HG02763 (cell line): ENCODE data around the gene SLC2A10.

ENCODE experiments used
- ATAC-seq: cut with Tn5 transposase; IDR thresholded peaks from one replicate; pipeline ENCODE4 v1.9.1; 2021; ENCODE audit warnings: mild to moderate bottlenecking, moderate library complexity; ENCODE audit not compliant: unreplicated experiment

Gene SLC2A10

GRCh38 chr20:46701986-46702385, 7.5 kb upstream of the SLC2A10 start:
- no peak for ATAC-seq

DNA sequence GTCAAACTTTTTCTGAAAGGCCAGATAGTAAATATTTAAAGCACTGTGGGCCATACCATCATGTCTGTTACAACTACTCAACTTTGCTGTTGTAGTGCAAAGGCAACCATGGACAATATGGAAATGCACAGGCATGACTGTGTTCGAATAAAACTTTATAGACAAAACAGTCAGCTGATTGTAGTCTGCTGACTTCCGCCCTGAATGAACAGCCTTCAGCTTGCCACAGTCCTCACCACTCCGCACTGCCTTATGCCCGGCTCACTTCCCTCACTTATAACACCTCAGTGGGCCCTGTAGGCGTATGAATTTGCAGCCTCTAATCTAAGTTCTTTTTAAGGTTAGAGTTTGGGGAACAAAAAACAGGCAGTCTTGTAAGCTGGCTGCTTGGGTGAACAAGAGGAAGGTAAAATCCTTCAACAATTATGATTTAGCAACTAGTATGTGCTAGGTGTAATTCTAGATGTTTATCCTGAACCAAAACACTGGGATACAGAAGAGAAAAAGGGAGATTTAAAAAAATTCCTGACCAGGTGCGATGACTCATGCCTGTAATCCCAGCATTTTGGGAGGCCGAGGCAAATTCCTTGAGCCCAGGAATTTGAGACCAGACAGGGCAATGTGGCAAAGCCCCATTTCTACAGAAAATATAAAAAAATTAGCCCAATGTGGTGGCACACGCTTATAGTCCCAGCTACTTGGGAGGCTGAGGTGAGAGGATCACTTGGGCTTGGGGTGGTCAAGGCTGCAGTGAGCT, 6.8 kb upstream of the SLC2A10 start:
- ATAC-seq: no peak

- ATAC-seq: no peak
Measured at GRCh38 chr20:46703435-46703834, 6.0 kb upstream of the SLC2A10 start.

DNA sequence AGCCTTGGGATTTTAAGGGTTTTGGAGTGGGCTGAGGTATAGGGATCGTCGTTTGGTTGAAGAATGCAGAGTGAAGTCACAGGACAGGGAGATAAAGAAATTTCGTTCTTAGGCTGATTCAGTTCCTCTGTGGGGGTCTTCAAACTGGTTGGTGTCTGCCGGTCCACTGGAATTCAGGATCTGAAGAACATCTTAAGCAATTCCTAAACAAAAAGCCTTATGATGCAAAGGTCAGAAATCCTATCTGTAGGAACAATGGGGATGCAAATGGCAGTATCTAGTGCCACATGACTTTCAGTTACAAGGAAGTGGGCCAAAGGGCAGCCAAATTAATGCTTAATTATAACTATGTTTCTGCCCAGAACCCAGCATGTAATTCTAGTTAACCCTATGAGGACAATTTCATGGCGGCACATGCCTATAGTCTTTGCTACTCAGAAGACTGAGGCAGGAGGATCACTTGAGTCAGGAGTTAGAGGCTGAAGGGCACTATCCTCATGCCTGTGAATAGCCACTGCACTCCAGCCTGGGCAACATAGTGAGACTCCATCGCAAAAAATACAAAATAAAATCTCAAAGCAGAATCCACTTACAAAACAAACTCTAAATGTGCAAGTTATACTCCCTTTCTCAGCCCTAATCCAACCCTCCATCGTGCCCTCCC, 4.6 kb upstream of the SLC2A10 start:
- ATAC-seq: no peak

DNA sequence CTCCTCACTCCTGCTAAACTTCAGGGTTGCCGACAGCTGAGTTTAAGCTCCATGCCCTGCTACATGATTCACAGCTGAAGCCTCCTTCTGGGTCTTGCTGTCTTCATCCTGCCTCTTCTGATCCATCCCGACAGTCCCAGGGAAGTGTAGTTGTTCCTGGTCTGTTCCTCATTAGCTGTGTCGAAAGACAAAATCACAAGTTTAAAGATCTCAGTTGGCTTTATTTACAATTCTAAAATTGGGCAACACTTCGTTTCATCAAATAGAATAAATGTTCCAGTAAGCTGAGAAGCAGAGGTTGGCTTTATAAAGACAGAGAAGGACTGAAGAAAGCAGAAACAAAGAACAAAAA, 4.1 kb upstream of the SLC2A10 start:
- ATAC-seq: no peak

GRCh38 chr20:46706242-46706641, 3.2 kb upstream of the SLC2A10 start:
- ATAC-seq: no peak

DNA sequence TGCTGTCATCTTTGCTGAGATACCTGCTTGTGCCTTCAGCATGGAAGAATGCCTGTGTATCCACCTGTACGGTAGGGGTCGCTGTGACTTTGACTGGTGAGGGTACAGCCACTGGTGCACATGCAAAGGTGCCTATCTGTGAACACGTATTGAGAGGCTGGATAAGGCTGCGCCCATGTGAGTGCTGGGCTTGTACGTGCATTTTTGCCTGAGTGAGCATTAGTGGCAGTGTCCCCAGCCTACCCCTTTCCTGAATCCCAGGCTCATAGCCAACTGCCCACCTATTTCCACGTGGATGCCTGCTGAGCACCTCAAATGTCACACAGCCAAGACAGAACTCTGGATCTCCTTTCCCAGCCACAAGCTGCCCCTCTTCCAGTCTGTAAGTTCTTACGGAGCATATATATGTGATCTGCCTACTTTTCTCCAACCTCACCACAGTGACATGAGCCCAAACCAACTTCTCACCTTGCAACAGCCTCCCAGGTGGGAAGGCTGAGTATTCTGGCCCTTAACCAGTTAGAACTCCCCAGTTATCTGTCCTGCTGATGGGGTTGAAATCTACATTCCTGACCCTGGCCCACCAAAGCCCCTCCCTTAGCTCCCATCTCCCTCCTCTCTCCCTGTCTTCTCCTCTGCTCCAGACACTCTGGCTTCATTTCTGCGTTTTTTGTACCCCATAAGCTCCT, 1.1 kb upstream of the SLC2A10 start:
- ATAC-seq: no peak

GRCh38 chr20:46709055-46709458, 392 bp upstream of the SLC2A10 start:
- ATAC-seq: no peak

GRCh38 chr20:46710153-46710913, 884 bp downstream of the SLC2A10 start:
- ATAC-seq: no peak

DNA sequence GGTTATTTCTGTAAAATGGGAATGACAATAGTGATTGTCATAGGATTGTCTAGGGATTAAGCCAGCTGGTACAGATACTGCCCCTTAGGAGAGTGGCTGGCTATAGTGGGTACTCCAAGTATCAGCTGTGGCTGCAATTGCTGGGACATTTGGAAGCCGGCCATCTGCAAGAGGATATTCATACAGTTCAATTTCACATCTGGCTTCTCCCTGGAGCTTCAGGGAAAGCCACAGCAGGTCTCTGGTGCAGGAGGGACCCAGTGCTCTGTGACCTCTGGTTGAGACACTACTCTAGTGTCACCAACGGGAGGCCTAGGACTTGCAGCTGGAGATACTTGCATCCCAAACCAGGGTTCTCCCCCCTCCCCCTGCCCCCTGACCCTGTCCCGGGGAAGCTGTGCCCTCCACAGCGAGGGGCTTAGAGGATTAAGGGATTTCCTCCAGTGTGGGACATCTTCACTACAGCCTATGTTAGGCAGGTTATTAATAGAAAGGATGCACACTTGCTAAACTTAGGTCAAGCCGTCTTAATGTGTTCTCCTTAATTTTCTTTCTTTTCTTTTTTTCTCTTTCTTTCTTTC, 2.7 kb downstream of the SLC2A10 start:
- no peak for ATAC-seq

DNA sequence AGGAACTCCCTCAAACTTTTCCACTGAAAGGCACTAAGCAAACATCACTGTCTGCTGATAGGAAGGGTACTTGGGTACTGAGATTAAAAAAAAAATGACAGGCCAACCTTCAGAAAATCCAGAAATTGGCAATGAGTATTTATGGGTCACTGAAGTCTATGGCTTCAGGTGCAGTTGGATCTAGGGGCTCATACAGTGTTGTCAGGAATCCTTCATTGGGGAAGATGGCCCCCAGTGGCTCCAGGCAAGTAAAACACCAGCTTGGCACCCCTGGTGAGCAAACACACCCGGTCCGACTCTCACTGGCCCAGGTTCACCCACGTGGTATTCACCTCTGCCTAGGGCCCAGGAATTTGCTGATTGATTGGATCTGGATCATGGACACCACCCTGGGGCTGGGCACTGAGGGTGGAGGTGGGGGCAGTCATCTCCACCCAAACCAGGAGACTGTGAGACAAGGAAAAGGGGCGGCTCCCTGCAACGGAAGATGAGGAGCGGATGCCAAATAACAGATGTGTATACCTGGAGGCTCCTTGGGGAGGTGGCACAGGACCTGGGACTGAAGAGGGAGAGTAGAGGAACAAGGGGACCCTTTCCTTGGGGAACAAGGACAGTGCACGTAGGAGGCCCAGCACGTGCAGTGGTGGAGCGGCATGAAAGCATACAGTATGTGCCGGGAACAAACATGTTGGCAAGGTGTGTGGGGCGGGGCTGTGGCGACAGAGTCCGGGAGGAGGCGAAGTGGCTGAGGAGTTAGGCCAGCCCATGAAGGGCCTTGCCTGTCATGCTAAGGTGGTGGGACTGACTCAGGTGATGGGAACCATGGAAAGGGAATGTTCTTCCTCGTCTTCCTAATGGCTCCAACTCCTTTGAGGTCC, 4.7 kb downstream of the SLC2A10 start:
- no peak for ATAC-seq

- no peak for ATAC-seq
Measured at GRCh38 chr20:46715292-46715756, 5.9 kb downstream of the SLC2A10 start.

- no peak for ATAC-seq
Measured at GRCh38 chr20:46717818-46718541, 8.5 kb downstream of the SLC2A10 start.

- ATAC-seq: no peak
Measured at GRCh38 chr20:46720019-46720418, 10.6 kb downstream of the SLC2A10 start.

- ATAC-seq: no peak
Measured at GRCh38 chr20:46720776-46721425, 11.5 kb downstream of the SLC2A10 start.

GRCh38 chr20:46721476-46721875, 12.0 kb downstream of the SLC2A10 start:
- no peak for ATAC-seq

DNA sequence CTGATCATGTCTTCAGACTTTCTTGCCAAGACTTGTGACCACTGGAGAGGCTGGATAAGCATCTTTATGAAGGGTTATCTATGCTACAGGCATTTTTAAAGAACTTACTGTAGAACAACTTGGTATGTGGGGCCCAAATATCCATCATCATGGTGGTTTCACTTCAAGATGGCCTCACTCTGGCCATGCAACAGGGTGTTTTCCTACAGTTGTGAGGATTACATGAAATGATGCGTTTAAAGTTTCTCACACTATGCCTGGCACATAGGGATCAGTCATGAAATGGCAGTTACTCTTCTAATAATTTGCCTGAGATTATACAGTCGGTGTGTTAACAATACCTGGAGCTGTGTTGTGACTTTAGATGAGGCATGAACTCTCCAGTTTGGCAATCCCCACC, 13.0 kb downstream of the SLC2A10 start:
- no peak for ATAC-seq

DNA sequence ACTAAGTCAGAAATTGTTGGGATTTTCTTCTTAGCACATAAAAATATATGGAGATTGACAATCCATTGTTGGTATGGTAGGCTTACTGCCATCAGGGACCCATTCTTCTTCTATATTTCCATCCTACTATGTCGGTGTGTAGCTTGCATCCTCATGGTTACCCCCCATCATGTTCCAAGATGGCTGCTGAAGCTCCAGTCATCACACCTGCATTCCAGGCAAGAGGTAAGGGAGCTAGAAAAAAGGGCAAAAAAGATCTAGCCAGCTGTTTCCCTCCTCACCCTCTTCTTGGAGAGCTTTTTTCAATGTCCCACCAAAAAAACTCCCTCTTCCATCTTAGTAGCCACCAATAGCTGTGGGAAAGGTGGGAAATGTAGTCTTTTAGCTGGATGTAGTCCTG, 13.6 kb downstream of the SLC2A10 start:
- ATAC-seq: no peak
